ENCODE measurements around the gene GPR160. TPM values are rescaled to one million over a fixed set of nuclear protein-coding genes. Genes with fewer than 3 reads are reported as not detected.
"Not testable (repeated sequence)": the region's sequence is repeated elsewhere in the genome, so short reads cannot be mapped to it uniquely, and the experiment has no call there.

The GPR160 gene
- total RNA-seq, 1 experiment from 2014 or later = 0.24 TPM

- no peak for DNase-seq (ENCODE audit: low read depth)
Observed at GRCh38 chr3:170111147-170111771, 73.5 kb downstream of the GPR160 start.

- DNase-seq (ENCODE audit: low read depth) = not testable (repeated sequence)
Observed at GRCh38 chr3:170114165-170114564, 76.4 kb downstream of the GPR160 start.

GRCh38 chr3:170117134-170117533 is 79.3 kb downstream of the GPR160 start:
- DNase-seq (ENCODE audit: low read depth) = peak; percentile 23

GRCh38 chr3:170128259-170128976 is 90.6 kb downstream of the GPR160 start:
- no peak for DNase-seq (ENCODE audit: low read depth)

GRCh38 chr3:170128977-170129431 is 91.2 kb downstream of the GPR160 start:
- peak; percentile 28 for DNase-seq (ENCODE audit: low read depth)

- no peak for DNase-seq (ENCODE audit: low read depth)
Observed at GRCh38 chr3:170130532-170130931, 92.7 kb downstream of the GPR160 start.

GRCh38 chr3:170132335-170132734 is 94.5 kb downstream of the GPR160 start:
- peak; percentile 5 for DNase-seq (ENCODE audit: low read depth)

Other genes with a start within 250 kb of the GPR160 start
- not detected in 2 replicates for gene LRRIQ4, start 225.1 kb upstream of the GPR160 start, total RNA-seq (2014; rRNA removed; shearing (Covaris generic))
- gene LRRC34, start 225.1 kb upstream of the GPR160 start, total RNA-seq (2014; rRNA removed; shearing (Covaris generic)) = 8.5 and 9.4 TPM in 2 replicates
- gene LRRC31, start 168.1 kb upstream of the GPR160 start, total RNA-seq (2014; rRNA removed; shearing (Covaris generic)) = not detected in 2 replicates
- not detected in 2 replicates for gene SAMD7, start 126.4 kb upstream of the GPR160 start, total RNA-seq (2014; rRNA removed; shearing (Covaris generic))
- 21.3 and 25.8 TPM in 2 replicates for gene SEC62, start 71.2 kb upstream of the GPR160 start, total RNA-seq (2014; rRNA removed; shearing (Covaris generic))
- 19.2 and 43.9 TPM in 2 replicates for gene PHC3, start 143.7 kb downstream of the GPR160 start, total RNA-seq (2014; rRNA removed; shearing (Covaris generic))
- 26.9 and 36.2 TPM in 2 replicates for gene PRKCI, start 184.4 kb downstream of the GPR160 start, total RNA-seq (2014; rRNA removed; shearing (Covaris generic))

Measured in RPMI7951 (cell line).